GM19372 (cell line): ENCODE results near the gene SF3A1.
"Not testable (repeated sequence)": the region's sequence is repeated elsewhere in the genome, so short reads cannot be mapped to it uniquely, and the experiment has no call there.

Experiments used
- ATAC-seq: cut with Tn5 transposase; IDR thresholded peaks from one replicate; pipeline ENCODE4 v1.9.1; 2021; ENCODE audit warnings: mild to moderate bottlenecking, low read depth, moderate library complexity; ENCODE audit not compliant: unreplicated experiment

Gene SF3A1

GRCh38 chr22:30356449-30357235 is at the start of gene SF3A1, which contains the start of gene CCDC157:
Gene SF3A1 (minus strand): TSS chr22:30356894. CDS start chr22:30356792, 102 bp downstream.
Gene CCDC157 (plus strand): TSS chr22:30357007. CDS start chr22:30366001, 8,994 bp downstream.
- peak; percentile 95 for ATAC-seq

- no peak for ATAC-seq
Measured at GRCh38 chr22:30406400-30406799, 49.7 kb upstream of the SF3A1 start.

GRCh38 chr22:30405731-30406130 is 49.0 kb upstream of the SF3A1 start:
- ATAC-seq, result no peak

GRCh38 chr22:30404307-30404706 is 47.6 kb upstream of the SF3A1 start:
- ATAC-seq, result no peak

- ATAC-seq, result not testable (repeated sequence)
Measured at GRCh38 chr22:30402766-30403104, 46.0 kb upstream of the SF3A1 start.

GRCh38 chr22:30402028-30402765 is 45.5 kb upstream of the SF3A1 start:
- no peak for ATAC-seq

- not testable (repeated sequence) for ATAC-seq
Measured at GRCh38 chr22:30401024-30401423, 44.3 kb upstream of the SF3A1 start.

- ATAC-seq, result no peak
Measured at GRCh38 chr22:30400159-30400558, 43.5 kb upstream of the SF3A1 start.

GRCh38 chr22:30399718-30400117 is 43.0 kb upstream of the SF3A1 start:
- ATAC-seq, result no peak

GRCh38 chr22:30398685-30399680 is 42.3 kb upstream of the SF3A1 start:
- ATAC-seq, result no peak

GRCh38 chr22:30397656-30398635 is 41.3 kb upstream of the SF3A1 start:
- no peak for ATAC-seq

- ATAC-seq, result no peak
Measured at GRCh38 chr22:30396871-30397655, 40.4 kb upstream of the SF3A1 start, which contains the start of gene SEC14L2. Gene SEC14L2 (plus strand): TSS chr22:30397018. CDS start chr22:30397117, 99 bp downstream.

GRCh38 chr22:30393885-30394284 is 37.2 kb upstream of the SF3A1 start:
- no peak for ATAC-seq

- ATAC-seq, result no peak
Measured at GRCh38 chr22:30393322-30393680, 36.6 kb upstream of the SF3A1 start.

- no peak for ATAC-seq
Measured at GRCh38 chr22:30392661-30393321, 36.1 kb upstream of the SF3A1 start.

- no peak for ATAC-seq
Measured at GRCh38 chr22:30390974-30391691, 34.4 kb upstream of the SF3A1 start.
